ENCODE results near the gene ABCC6. TPM values are rescaled to one million over a fixed set of nuclear protein-coding genes. Genes with fewer than 3 reads are reported as not detected.

Gene ABCC6
- total RNA-seq, 2 experiments from 2014 or later, result not detected

- Histone ChIP-seq H3K79me2 (ENCODE audit: insufficient read depth, low read depth, low read length) (no peaks in the 10 kb centered on the region), H3K9me3 (ENCODE audit: low read length) (no peaks in the 10 kb centered on the region), H3K9me2 (ENCODE audit: insufficient read depth, low read length) (no peaks in the 10 kb centered on the region), H3K4me1 (ENCODE audit: insufficient read depth, low read length, poor library complexity, severe bottlenecking) (no peaks in the 10 kb centered on the region), H3K4me3 (ENCODE audit: low read depth, low read length, poor library complexity, severe bottlenecking) (no peak overlapping the region), H3K27ac (ENCODE audit: low read depth, low read length, poor library complexity, severe bottlenecking) (no peak overlapping the region), H3K4me2 (ENCODE audit: low read length) (no peak overlapping the region), H2AFZ (ENCODE audit: low read length) (no peak overlapping the region), H4K20me1 (ENCODE audit: insufficient read depth, low read length) (no peaks in the 10 kb centered on the region), H3K36me3 (ENCODE audit: insufficient read depth, low read length) (no peaks in the 10 kb centered on the region)
- DNase-seq (ENCODE audit: low spot score), result no peak
- TF ChIP-seq EZH2phosphoT487 (IDR thresholded peaks at IDR 0.05; ENCODE audit: borderline replicate concordance, low read depth, low read length), result no peak
- no peak for TF ChIP-seq CTCF (conservative IDR thresholded peaks at IDR 0.05; ENCODE audit: low read length)
- ChIA-PET POLR2A (interaction anchor here (0.5 to 0.9 kb wide), 3 partner anchors 9 to 428 kb away, joined by 3 to 8 read pairs (median 3); no protein-coding TSS in a partner anchor), CTCF (ENCODE audit: unreplicated experiment) (no interaction called here)
- intact Hi-C loops (cut with micrococcal nuclease; ENCODE audit: unreplicated experiment), result no loop called here
- BruUV-seq (replicated peaks), result no TSS peak
Observed at GRCh38 chr16:16176328-16176727, 47.0 kb downstream of the ABCC6 start.

- no peaks in the 10 kb centered on the region for H3K36me3 ChIP-seq (ENCODE audit: insufficient read depth, low read length)
- TF ChIP-seq EZH2phosphoT487 (IDR thresholded peaks at IDR 0.05; ENCODE audit: borderline replicate concordance, low read depth, low read length), result no peak
- TF ChIP-seq CTCF (conservative IDR thresholded peaks at IDR 0.05; ENCODE audit: low read length), result no peak
- intact Hi-C loops (cut with micrococcal nuclease; ENCODE audit: unreplicated experiment), result no loop called here
- H3K4me2 ChIP-seq (ENCODE audit: low read length), result no peak overlapping the region
- no peak overlapping the region for H2AFZ ChIP-seq (ENCODE audit: low read length)
- H3K79me2 ChIP-seq (ENCODE audit: insufficient read depth, low read depth, low read length), result no peaks in the 10 kb centered on the region
- CTCF ChIA-PET (ENCODE audit: unreplicated experiment), result no interaction called here
- H3K4me3 ChIP-seq (ENCODE audit: low read depth, low read length, poor library complexity, severe bottlenecking), result no peak overlapping the region
- H3K4me1 ChIP-seq (ENCODE audit: insufficient read depth, low read length, poor library complexity, severe bottlenecking), result no peaks in the 10 kb centered on the region
- no peaks in the 10 kb centered on the region for H3K9me2 ChIP-seq (ENCODE audit: insufficient read depth, low read length)
- POLR2A ChIA-PET, result no interaction called here
- DNase-seq (ENCODE audit: low spot score), result no peak
- no peaks in the 10 kb centered on the region for H3K9me3 ChIP-seq (ENCODE audit: low read length)
- no TSS peak for BruUV-seq (replicated peaks)
- no peak overlapping the region for H3K27ac ChIP-seq (ENCODE audit: low read depth, low read length, poor library complexity, severe bottlenecking)
- no peaks in the 10 kb centered on the region for H4K20me1 ChIP-seq (ENCODE audit: insufficient read depth, low read length)
Observed at GRCh38 chr16:16175296-16175695, 48.0 kb downstream of the ABCC6 start.

- H3K9me3 ChIP-seq (ENCODE audit: low read length), result no peaks in the 10 kb centered on the region
- H3K4me1 ChIP-seq (ENCODE audit: insufficient read depth, low read length, poor library complexity, severe bottlenecking), result no peaks in the 10 kb centered on the region
- no TSS peak for BruUV-seq (replicated peaks)
- TF ChIP-seq EZH2phosphoT487 (IDR thresholded peaks at IDR 0.05; ENCODE audit: borderline replicate concordance, low read depth, low read length) (no peak), CTCF (conservative IDR thresholded peaks at IDR 0.05; ENCODE audit: low read length) (no peak)
- H3K4me2 ChIP-seq (ENCODE audit: low read length), result no peak overlapping the region
- ChIA-PET POLR2A (no interaction called here), CTCF (ENCODE audit: unreplicated experiment) (no interaction called here)
- no peaks in the 10 kb centered on the region for H4K20me1 ChIP-seq (ENCODE audit: insufficient read depth, low read length)
- H3K79me2 ChIP-seq (ENCODE audit: insufficient read depth, low read depth, low read length), result no peaks in the 10 kb centered on the region
- no peaks in the 10 kb centered on the region for H3K36me3 ChIP-seq (ENCODE audit: insufficient read depth, low read length)
- H3K9me2 ChIP-seq (ENCODE audit: insufficient read depth, low read length), result no peaks in the 10 kb centered on the region
- no peak overlapping the region for H3K4me3 ChIP-seq (ENCODE audit: low read depth, low read length, poor library complexity, severe bottlenecking)
- H2AFZ ChIP-seq (ENCODE audit: low read length), result no peak overlapping the region
- DNase-seq (ENCODE audit: low spot score), result no peak
- intact Hi-C loops (cut with micrococcal nuclease; ENCODE audit: unreplicated experiment), result no loop called here
- H3K27ac ChIP-seq (ENCODE audit: low read depth, low read length, poor library complexity, severe bottlenecking), result no peak overlapping the region
Observed at GRCh38 chr16:16172991-16173390, 50.3 kb downstream of the ABCC6 start.
